ENCODE data around the gene PRTN3.

The PRTN3 gene

DNA sequence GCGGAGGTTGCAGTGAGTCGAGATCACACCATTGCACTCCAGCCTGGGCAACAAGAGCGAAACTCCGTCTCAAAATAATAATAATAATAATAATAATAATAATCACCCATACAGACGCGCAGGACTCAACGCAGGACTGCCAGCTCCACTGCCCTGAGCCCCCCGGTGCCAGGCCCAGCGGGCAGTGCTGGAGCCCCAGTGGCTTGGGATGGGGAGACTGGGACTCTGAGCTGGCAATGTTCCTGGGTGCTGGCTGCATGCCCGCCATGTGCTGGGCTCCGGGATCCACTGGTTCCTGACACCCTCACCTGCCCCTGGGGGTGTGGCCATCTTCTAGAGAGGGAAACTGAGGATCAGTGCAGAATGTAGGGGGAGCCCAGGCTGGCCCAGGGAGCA is 13.5 kb upstream of the PRTN3 start:
- Histone ChIP-seq H2AFZ (ENCODE audit: low read depth) (no peak overlapping the region), H4K20me1 (ENCODE audit: insufficient read depth) (no peaks in the 10 kb centered on the region), H3K36me3 (ENCODE audit: insufficient read depth) (no peaks in the 10 kb centered on the region), H3K27ac (no peak overlapping the region), H3K27me3 (ENCODE audit: insufficient read depth, low read depth) (peaks cover 25% of the 10 kb centered on the region; the same call in 1 of the 2 replicates), H3K4me1 (ENCODE audit: low read depth, poor library complexity, severe bottlenecking) (no peaks in the 10 kb centered on the region), H3K79me2 (ENCODE audit: insufficient read depth, low read depth) (no peaks in the 10 kb centered on the region), H3K9ac (no peak overlapping the region), H3K4me3 (IDR thresholded peaks at IDR 0.05; ENCODE audit: insufficient read depth, low read depth, low read length) (no peak overlapping the region), H3K4me2 (no peak overlapping the region)
- TF ChIP-seq, protein P1, sequence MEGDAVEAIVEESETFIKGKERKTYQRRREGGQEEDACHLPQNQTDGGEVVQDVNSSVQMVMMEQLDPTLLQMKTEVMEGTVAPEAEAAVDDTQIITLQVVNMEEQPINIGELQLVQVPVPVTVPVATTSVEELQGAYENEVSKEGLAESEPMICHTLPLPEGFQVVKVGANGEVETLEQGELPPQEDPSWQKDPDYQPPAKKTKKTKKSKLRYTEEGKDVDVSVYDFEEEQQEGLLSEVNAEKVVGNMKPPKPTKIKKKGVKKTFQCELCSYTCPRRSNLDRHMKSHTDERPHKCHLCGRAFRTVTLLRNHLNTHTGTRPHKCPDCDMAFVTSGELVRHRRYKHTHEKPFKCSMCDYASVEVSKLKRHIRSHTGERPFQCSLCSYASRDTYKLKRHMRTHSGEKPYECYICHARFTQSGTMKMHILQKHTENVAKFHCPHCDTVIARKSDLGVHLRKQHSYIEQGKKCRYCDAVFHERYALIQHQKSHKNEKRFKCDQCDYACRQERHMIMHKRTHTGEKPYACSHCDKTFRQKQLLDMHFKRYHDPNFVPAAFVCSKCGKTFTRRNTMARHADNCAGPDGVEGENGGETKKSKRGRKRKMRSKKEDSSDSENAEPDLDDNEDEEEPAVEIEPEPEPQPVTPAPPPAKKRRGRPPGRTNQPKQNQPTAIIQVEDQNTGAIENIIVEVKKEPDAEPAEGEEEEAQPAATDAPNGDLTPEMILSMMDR (conservative IDR thresholded peaks at IDR 0.05; ENCODE audit: low read depth, low read length) = no peak

DNA sequence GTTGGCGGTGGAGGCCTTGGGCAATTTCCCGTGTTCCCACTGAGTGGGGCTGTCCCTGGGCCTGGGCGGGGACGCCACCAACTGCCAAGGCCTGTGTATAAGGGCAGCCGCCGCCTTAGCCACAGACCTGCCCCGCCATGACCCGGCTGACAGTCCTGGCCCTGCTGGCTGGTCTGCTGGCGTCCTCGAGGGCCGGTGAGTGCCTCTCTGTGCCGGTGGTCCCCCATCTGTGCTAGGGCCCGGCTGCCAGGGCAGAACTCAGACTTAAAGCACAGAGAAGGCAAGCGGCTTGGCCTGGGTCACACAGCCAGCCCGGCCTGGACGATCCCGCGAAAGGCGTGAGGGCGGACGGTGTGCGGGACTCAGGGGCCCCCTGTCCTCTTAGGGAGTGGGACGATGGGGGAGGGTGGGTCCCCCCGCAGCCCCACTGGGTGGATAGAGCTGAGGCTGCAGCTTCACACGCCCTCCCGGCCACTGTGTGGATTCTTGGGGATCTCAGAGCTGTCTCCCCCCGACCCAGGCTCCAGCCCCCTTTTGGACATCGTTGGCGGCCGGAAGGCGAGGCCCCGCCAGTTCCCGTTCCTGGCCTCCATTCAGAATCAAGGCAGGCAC is 13.0 kb upstream of the PRTN3 start, which contains the start of gene AZU1:
Gene AZU1 (plus strand): TSS at position 128 of the 612 bp plus-strand sequence. CDS start 10 bp downstream, at position 138.
- no peak within 1 kb of the TSS for H3K9ac ChIP-seq
- no peak within 1 kb of the TSS for H3K4me2 ChIP-seq
- no peaks in the 10 kb centered on the region for H3K4me1 ChIP-seq (ENCODE audit: low read depth, poor library complexity, severe bottlenecking)
- peaks cover 30% of the 10 kb centered on the region; the same call in 1 of the 2 replicates for H3K27me3 ChIP-seq (ENCODE audit: insufficient read depth, low read depth)
- TF ChIP-seq, protein P1 (conservative IDR thresholded peaks at IDR 0.05; ENCODE audit: low read depth, low read length) = no peak
- no peaks in the 10 kb centered on the region for H4K20me1 ChIP-seq (ENCODE audit: insufficient read depth)
- H3K27ac ChIP-seq = no peak within 1 kb of the TSS
- no peak within 1 kb of the TSS for H2AFZ ChIP-seq (ENCODE audit: low read depth)
- H3K79me2 ChIP-seq (ENCODE audit: insufficient read depth, low read depth) = no peaks in the 10 kb centered on the region
- no peaks in the 10 kb centered on the region for H3K36me3 ChIP-seq (ENCODE audit: insufficient read depth)
- H3K4me3 ChIP-seq (IDR thresholded peaks at IDR 0.05; ENCODE audit: insufficient read depth, low read depth, low read length) = no peak within 1 kb of the TSS

DNA sequence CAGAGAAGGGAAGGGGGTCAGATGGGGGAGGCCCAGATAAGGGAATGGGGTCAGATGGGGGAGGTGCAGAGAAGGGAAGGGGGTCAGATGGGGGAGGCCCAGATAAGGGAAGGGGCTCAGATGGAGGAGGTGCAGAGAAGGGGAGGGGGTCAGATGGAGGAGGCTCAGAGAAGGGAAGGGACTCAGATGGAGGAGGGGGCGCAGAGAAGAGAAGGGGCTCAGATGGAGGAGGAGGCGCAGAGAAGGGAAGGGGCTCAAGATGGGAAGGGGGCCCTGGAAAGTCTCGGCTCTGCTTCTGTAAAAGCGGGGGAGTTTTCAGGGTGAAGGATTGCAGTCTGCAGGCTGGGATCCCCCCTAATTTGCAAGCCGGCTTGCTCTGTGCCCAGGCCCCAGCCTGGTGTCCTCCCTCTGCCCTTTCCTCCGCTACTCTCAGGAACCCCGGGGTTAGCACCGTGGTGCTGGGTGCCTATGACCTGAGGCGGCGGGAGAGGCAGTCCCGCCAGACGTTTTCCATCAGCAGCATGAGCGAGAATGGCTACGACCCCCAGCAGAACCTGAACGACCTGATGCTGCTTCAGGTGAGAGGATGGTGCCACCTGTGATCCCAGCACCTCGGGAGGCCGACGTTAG is 11.6 kb upstream of the PRTN3 start:
- H4K20me1 ChIP-seq (ENCODE audit: insufficient read depth) = no peaks in the 10 kb centered on the region
- no peak overlapping the region for H3K4me2 ChIP-seq
- H3K79me2 ChIP-seq (ENCODE audit: insufficient read depth, low read depth) = no peaks in the 10 kb centered on the region
- no peak overlapping the region for H3K4me3 ChIP-seq (IDR thresholded peaks at IDR 0.05; ENCODE audit: insufficient read depth, low read depth, low read length)
- H3K36me3 ChIP-seq (ENCODE audit: insufficient read depth) = no peaks in the 10 kb centered on the region
- H3K27me3 ChIP-seq (ENCODE audit: insufficient read depth, low read depth) = peaks cover 37% of the 10 kb centered on the region; the same call in 1 of the 2 replicates
- H3K4me1 ChIP-seq (ENCODE audit: low read depth, poor library complexity, severe bottlenecking) = no peaks in the 10 kb centered on the region
- H3K27ac ChIP-seq = no peak overlapping the region
- H2AFZ ChIP-seq (ENCODE audit: low read depth) = no peak overlapping the region
- TF ChIP-seq, protein P1 (conservative IDR thresholded peaks at IDR 0.05; ENCODE audit: low read depth, low read length) = no peak
- H3K9ac ChIP-seq = no peak overlapping the region

DNA sequence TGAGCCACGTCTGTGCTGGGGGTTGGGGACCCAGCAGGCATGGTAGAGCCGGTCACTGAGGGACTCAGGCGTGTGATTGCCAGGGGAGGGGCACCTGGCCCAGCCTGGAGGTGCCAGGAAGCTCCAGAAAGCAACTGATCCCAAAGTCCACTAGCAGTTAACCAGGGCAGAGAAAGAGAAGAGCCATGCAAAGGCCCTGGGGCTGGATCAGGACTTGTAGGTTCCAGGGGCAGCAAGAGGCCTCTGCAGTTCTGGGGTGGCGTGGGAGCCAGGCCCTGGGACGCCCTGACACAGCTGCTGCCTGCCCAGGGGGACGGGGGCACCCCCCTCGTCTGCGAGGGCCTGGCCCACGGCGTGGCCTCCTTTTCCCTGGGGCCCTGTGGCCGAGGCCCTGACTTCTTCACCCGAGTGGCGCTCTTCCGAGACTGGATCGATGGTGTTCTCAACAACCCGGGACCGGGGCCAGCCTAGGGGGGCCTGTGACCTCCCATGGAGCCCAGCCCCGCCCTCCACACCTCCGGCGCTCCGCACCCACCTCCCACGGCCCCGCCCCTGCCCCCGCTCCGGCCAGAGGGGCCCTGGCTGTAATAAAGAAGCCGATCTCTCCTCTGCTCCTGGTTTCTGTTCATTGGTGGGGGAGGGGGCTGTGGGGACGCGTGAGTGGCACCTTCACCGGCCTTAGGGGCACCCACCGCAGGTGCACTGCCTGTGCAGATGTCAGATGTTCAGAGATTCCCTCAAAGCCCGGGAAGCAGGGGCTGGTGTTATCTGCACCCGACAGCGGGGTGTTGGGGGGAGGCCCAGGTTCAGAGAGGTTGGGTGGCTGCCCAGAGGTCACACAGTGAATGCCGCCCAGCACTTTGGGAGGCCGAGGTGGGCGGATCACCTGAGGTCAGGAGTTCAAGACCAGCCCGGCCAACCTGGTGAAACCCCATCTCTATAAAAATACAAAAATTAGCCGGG is 9.1 kb upstream of the PRTN3 start:
- H3K79me2 ChIP-seq (ENCODE audit: insufficient read depth, low read depth) = no peaks in the 10 kb centered on the region
- H3K4me3 ChIP-seq (IDR thresholded peaks at IDR 0.05; ENCODE audit: insufficient read depth, low read depth, low read length) = no peak overlapping the region
- H3K4me1 ChIP-seq (ENCODE audit: low read depth, poor library complexity, severe bottlenecking) = no peaks in the 10 kb centered on the region
- TF ChIP-seq, protein P1 (conservative IDR thresholded peaks at IDR 0.05; ENCODE audit: low read depth, low read length) = no peak
- H3K27ac ChIP-seq = no peak overlapping the region
- H3K36me3 ChIP-seq (ENCODE audit: insufficient read depth) = no peaks in the 10 kb centered on the region
- no peaks in the 10 kb centered on the region for H4K20me1 ChIP-seq (ENCODE audit: insufficient read depth)
- H3K4me2 ChIP-seq = no peak overlapping the region
- H3K27me3 ChIP-seq (ENCODE audit: insufficient read depth, low read depth) = peaks cover 33% of the 10 kb centered on the region; the same call in 1 of the 2 replicates
- no peak overlapping the region for H3K9ac ChIP-seq
- no peak overlapping the region for H2AFZ ChIP-seq (ENCODE audit: low read depth)

All from KMS-11 (cell line).